CD4-positive, alpha-beta T cell (primary cell): ENCODE results near the gene PTPN3. TPM values are rescaled to one million over a fixed set of nuclear protein-coding genes. Genes with fewer than 3 reads are reported as not detected.

Experiments used
- ATAC-seq: fragments of 200-7000 bp; cut with Tn5 transposase; one replicate; pipeline ENCODE4 v1.10.0; 2022; ENCODE audit warnings: mild to moderate bottlenecking; ENCODE audit not compliant: poor library complexity
- CTCF ChIA-PET: fragments of 350-600 bp; sonication (Branson Sonifier 250); formaldehyde crosslinking; loops from one replicate; lab custom pipeline; 2021; ENCODE audit warnings: antibody characterized with exemption, inconsistent platforms; lab: Charles Lee
- POLR2A ChIA-PET: fragments of 350-600 bp; sonication (Branson Sonifier 250); formaldehyde crosslinking; loops from one replicate; lab custom pipeline; 2021; ENCODE audit warnings: antibody characterized with exemption, inconsistent platforms; lab: Charles Lee
- DNase-seq, 14 experiments: peaks; one replicate each; pipeline ENCODE4 v3.0.0-alpha.2; 2013 to 2020; ENCODE audit warnings: mixed read lengths in 2 of 14
- H3K27ac ChIP-seq, 2 donors: one replicate each; pipeline versions ENCODE4 v1.5.1 to v1.7.0; 2013; ENCODE audit warnings: low read length in 2 of 2, low read depth in 1 of 2, mild to moderate bottlenecking in 1 of 2
- H3K27me3 ChIP-seq, 2 experiments: 1 replicate in 1 of 2; 2 replicates in 1 of 2; pipeline versions ENCODE4 v1.6.1 to v1.7.0; 2013; ENCODE audit warnings: low read length in 2 of 2, control low read depth in 1 of 2, mild to moderate bottlenecking in 1 of 2, moderate library complexity in 1 of 2; ENCODE audit not compliant: insufficient read depth in 2 of 2, control insufficient read depth in 1 of 2
- H3K36me3 ChIP-seq: one replicate; pipeline ENCODE4 v1.6.1; 2013; ENCODE audit warnings: low read length, control low read depth; ENCODE audit not compliant: insufficient read depth
- H3K4me1 ChIP-seq: one replicate; pipeline ENCODE4 v1.6.1; 2013; ENCODE audit warnings: low read length, control low read depth; ENCODE audit not compliant: insufficient read depth
- H3K4me3 ChIP-seq: one replicate; pipeline ENCODE4 v1.5.1; 2013; ENCODE audit warnings: mild to moderate bottlenecking, low read length, moderate library complexity
- H3K9me3 ChIP-seq, 2 experiments: 1 replicate in 1 of 2; 2 replicates in 1 of 2; pipeline versions ENCODE4 v1.6.1 to v1.7.0; 2013; ENCODE audit warnings: low read length in 2 of 2, mild to moderate bottlenecking in 2 of 2, control low read depth in 1 of 2, moderate library complexity in 1 of 2; ENCODE audit not compliant: control insufficient read depth in 1 of 2, insufficient read depth in 1 of 2
- H3K27ac Mint-ChIP-seq: one replicate; pipeline ENCODE4 v1.8.0; 2020; ENCODE audit warnings: mixed read lengths
- H3K27me3 Mint-ChIP-seq: one replicate; pipeline ENCODE4 v1.8.0; 2021; ENCODE audit warnings: mixed read lengths
- H3K36me3 Mint-ChIP-seq: one replicate; pipeline ENCODE4 v1.8.0; 2021; ENCODE audit warnings: low read depth, mixed read lengths
- H3K4me1 Mint-ChIP-seq: one replicate; pipeline ENCODE4 v1.8.0; 2021; ENCODE audit warnings: low read depth, mixed read lengths
- H3K4me3 Mint-ChIP-seq: one replicate; pipeline ENCODE4 v1.8.0; 2020; ENCODE audit warnings: mild to moderate bottlenecking, mixed read lengths
- H3K9me3 Mint-ChIP-seq: one replicate; pipeline ENCODE4 v1.8.0; 2020; ENCODE audit warnings: mixed read lengths
- CTCF ChIP-seq: fragments of 200-600 bp; IDR thresholded peaks from one replicate; pipeline ENCODE4 v1.8.0; 2022; ENCODE audit warnings: antibody characterized with exemption, mild to moderate bottlenecking
- intact Hi-C, 2 experiments: fragments of 100-400 bp; cut with DNase I in 1 of 2; cut with micrococcal nuclease in 1 of 2; formaldehyde crosslinking; loops; one replicate each; pipeline versions ENCODE4 v1.15.1 to v1.9.0; 2023 to 2025; cut with DNase I, micrococcal nuclease
- total RNA-seq, 174 experiments: library from RNA in 2 of 174; stranded (reverse) in 2 of 174; gene quantifications; one replicate each; pipeline ENCODE4 v1.2.3 and lab custom pipeline; 2021 to 2026

Gene PTPN3
- total RNA-seq, 2 experiments from 2014 or later: not detected

GRCh38 chr9:109499631-109500410, 1.7 kb upstream of the PTPN3 start:
- Mint-ChIP-seq H3K4me1 (peaks cover 10% of the 10 kb centered on the region), H3K27me3 (peaks cover 66% of the 10 kb centered on the region), H3K4me3 (no peak overlapping the region), H3K27ac (no peak overlapping the region), H3K36me3 (no peaks in the 10 kb centered on the region), H3K9me3 (no peaks in the 10 kb centered on the region)
- Histone ChIP-seq H3K4me1 (no peaks in the 10 kb centered on the region), H3K4me3 (no peak overlapping the region), H3K9me3 (peaks cover 0 to 20% of the 10 kb centered on the region in 2 experiments), H3K27ac (no peak overlapping the region), H3K27me3 (peaks cover 17 to 59% of the 10 kb centered on the region in 2 experiments), H3K36me3 (no peaks in the 10 kb centered on the region)
- ATAC-seq (no peak), DNase-seq (no peak)
- intact Hi-C loops: no loop called here
- CTCF ChIA-PET: no interaction called here
- no peak for TF ChIP-seq CTCF
- POLR2A ChIA-PET: no interaction called here

- H3K4me3 Mint-ChIP-seq: no peak overlapping the region
- intact Hi-C loops: no loop called here
- ATAC-seq: no peak
- ChIA-PET POLR2A (no interaction called here), CTCF (no interaction called here)
- H3K4me3 ChIP-seq: no peak overlapping the region
- no peak for DNase-seq
- H3K27me3 ChIP-seq: peaks cover 17 to 59% of the 10 kb centered on the region in 2 experiments
- peaks cover 0 to 20% of the 10 kb centered on the region in 2 experiments for H3K9me3 ChIP-seq
- H3K27me3 Mint-ChIP-seq: peaks cover 73% of the 10 kb centered on the region
- no peaks in the 10 kb centered on the region for H3K4me1 ChIP-seq
- TF ChIP-seq CTCF: no peak
- peaks cover 10% of the 10 kb centered on the region for H3K4me1 Mint-ChIP-seq
- no peak overlapping the region for H3K27ac Mint-ChIP-seq
- no peaks in the 10 kb centered on the region for H3K9me3 Mint-ChIP-seq
- H3K36me3 ChIP-seq: no peaks in the 10 kb centered on the region
- no peak overlapping the region for H3K27ac ChIP-seq
- no peaks in the 10 kb centered on the region for H3K36me3 Mint-ChIP-seq
These were observed 1.1 kb upstream of the PTPN3 start for GRCh38 chr9:109499093-109499630.

GRCh38 chr9:109497226-109498153, 617 bp downstream of the PTPN3 start:
- no peak overlapping the region for H3K27ac ChIP-seq
- no peaks in the 10 kb centered on the region for H3K36me3 Mint-ChIP-seq
- peaks cover 0 to 20% of the 10 kb centered on the region in 2 experiments for H3K9me3 ChIP-seq
- H3K27ac Mint-ChIP-seq: no peak overlapping the region
- TF ChIP-seq CTCF: no peak
- H3K4me1 Mint-ChIP-seq: peaks cover 10% of the 10 kb centered on the region
- no peaks in the 10 kb centered on the region for H3K36me3 ChIP-seq
- DNase-seq (no peak), ATAC-seq (no peak)
- ChIA-PET POLR2A (no interaction called here), CTCF (no interaction called here)
- peaks cover 81% of the 10 kb centered on the region for H3K27me3 Mint-ChIP-seq
- no peak overlapping the region for H3K4me3 Mint-ChIP-seq
- intact Hi-C loops: no loop called here
- peaks cover 17 to 57% of the 10 kb centered on the region in 2 experiments for H3K27me3 ChIP-seq
- H3K4me3 ChIP-seq: no peak overlapping the region
- no peaks in the 10 kb centered on the region for H3K4me1 ChIP-seq
- no peaks in the 10 kb centered on the region for H3K9me3 Mint-ChIP-seq
